Amniotic stem cell (primary cell): ENCODE results near the gene SDK1.
"Not testable (repeated sequence)": the region's sequence is repeated elsewhere in the genome, so short reads cannot be mapped to it uniquely, and the experiment has no call there.

Source experiments
- DNase-seq: peaks from one replicate; lab custom pipeline; 2025; lab: John Stamatoyannopoulos, UW

SDK1 gene

GRCh38 chr7:4073750-4074149 is 772.7 kb downstream of the SDK1 start:
- DNase-seq, result no peak

GRCh38 chr7:4074407-4074806 is 773.4 kb downstream of the SDK1 start:
- no peak for DNase-seq

GRCh38 chr7:4074994-4075393 is 773.9 kb downstream of the SDK1 start:
- no peak for DNase-seq

- no peak for DNase-seq
Observed at GRCh38 chr7:4076701-4077294, 775.7 kb downstream of the SDK1 start.

- no peak for DNase-seq
Observed at GRCh38 chr7:4077980-4078379, 776.9 kb downstream of the SDK1 start.

- DNase-seq, result no peak
Observed at GRCh38 chr7:4078580-4078979, 777.5 kb downstream of the SDK1 start.

- DNase-seq, result no peak
Observed at GRCh38 chr7:4079366-4079765, 778.3 kb downstream of the SDK1 start.

- DNase-seq, result no peak
Observed at GRCh38 chr7:4079956-4080355, 778.9 kb downstream of the SDK1 start.

- DNase-seq, result no peak
Observed at GRCh38 chr7:4080954-4081353, 779.9 kb downstream of the SDK1 start.

GRCh38 chr7:4083513-4083912 is 782.5 kb downstream of the SDK1 start:
- DNase-seq, result no peak

GRCh38 chr7:4084271-4084670 is 783.2 kb downstream of the SDK1 start:
- DNase-seq, result no peak

GRCh38 chr7:4085937-4086691 is 785.1 kb downstream of the SDK1 start:
- DNase-seq, result no peak

GRCh38 chr7:4086723-4087122 is 785.7 kb downstream of the SDK1 start:
- DNase-seq, result no peak

GRCh38 chr7:4091767-4092166 is 790.7 kb downstream of the SDK1 start:
- no peak for DNase-seq

GRCh38 chr7:4093035-4093434 is 792.0 kb downstream of the SDK1 start:
- no peak for DNase-seq

GRCh38 chr7:4093483-4093882 is 792.4 kb downstream of the SDK1 start:
- no peak for DNase-seq

- not testable (repeated sequence) for DNase-seq
Observed at GRCh38 chr7:4094158-4094557, 793.1 kb downstream of the SDK1 start.

GRCh38 chr7:4097001-4097609 is 796.1 kb downstream of the SDK1 start:
- DNase-seq, result no peak

GRCh38 chr7:4098169-4098568 is 797.1 kb downstream of the SDK1 start:
- no peak for DNase-seq

- no peak for DNase-seq
Observed at GRCh38 chr7:4099651-4100050, 798.6 kb downstream of the SDK1 start.

- DNase-seq, result no peak
Observed at GRCh38 chr7:4100148-4100547, 799.1 kb downstream of the SDK1 start.

- DNase-seq, result no peak
Observed at GRCh38 chr7:4100691-4101090, 799.6 kb downstream of the SDK1 start.

- no peak for DNase-seq
Observed at GRCh38 chr7:4102231-4102841, 801.3 kb downstream of the SDK1 start.
